ENCODE results near the gene TOLLIP.

GRCh38 chr11:1323774-1324173, 14.3 kb upstream of the TOLLIP start:
- TF ChIP-seq, protein P1, sequence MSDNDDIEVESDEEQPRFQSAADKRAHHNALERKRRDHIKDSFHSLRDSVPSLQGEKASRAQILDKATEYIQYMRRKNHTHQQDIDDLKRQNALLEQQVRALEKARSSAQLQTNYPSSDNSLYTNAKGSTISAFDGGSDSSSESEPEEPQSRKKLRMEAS (IDR thresholded peaks at IDR 0.05) = no peak
- TF ChIP-seq TAF1 (IDR thresholded peaks at IDR 0.05; ENCODE audit: low read depth) (no peak), EGR1 (IDR thresholded peaks at IDR 0.05) (no peak), EP300 (IDR thresholded peaks at IDR 0.05; ENCODE audit: borderline replicate concordance) (no peak), CREB1 (IDR thresholded peaks at IDR 0.05; ENCODE audit: low read depth) (no peak), FOXM1 (IDR thresholded peaks at IDR 0.05; ENCODE audit: borderline replicate concordance, low read depth) (no peak), CEBPB (IDR thresholded peaks at IDR 0.05) (no peak), TEAD4 (IDR thresholded peaks at IDR 0.05) (no peak), YY1 (IDR thresholded peaks at IDR 0.05; ENCODE audit: low read depth) (no peak), RAD21 (IDR thresholded peaks at IDR 0.05; ENCODE audit: low read depth) (no peak), NFIC (IDR thresholded peaks at IDR 0.05) (no peak), USF1 (IDR thresholded peaks at IDR 0.05) (no peak), ZBTB7A (IDR thresholded peaks at IDR 0.05; ENCODE audit: low read depth) (no peak)

Measured in Ishikawa (cell line).